Testis (tissue), 3 donors: ENCODE results near the gene GLCE. TPM values are rescaled to one million over a fixed set of nuclear protein-coding genes. Genes with fewer than 3 reads are reported as not detected.
"Not testable (repeated sequence)": the region's sequence is repeated elsewhere in the genome, so short reads cannot be mapped to it uniquely, and the experiment has no call there.

Experiments
- DNase-seq: peaks from one replicate; pipeline ENCODE4 v3.0.0-alpha.2; 2019
- H3K27ac ChIP-seq, 2 donors: fragments of 200-600 bp; sonication (generic); one replicate each; pipeline ENCODE4 v1.5.1; 2019
- H3K27me3 ChIP-seq: fragments of 200-600 bp; sonication (generic); one replicate; pipeline ENCODE4 v1.5.1; 2019
- H3K36me3 ChIP-seq: fragments of 200-600 bp; sonication (generic); one replicate; pipeline ENCODE4 v1.5.1; 2017; ENCODE audit warnings: low read depth; ENCODE audit errors: missing control alignments
- H3K4me1 ChIP-seq: fragments of 200-600 bp; sonication (generic); one replicate; pipeline ENCODE4 v1.5.1; 2019
- H3K4me3 ChIP-seq, 2 donors: fragments of 200-600 bp; sonication (generic); one replicate each; pipeline ENCODE4 v1.5.1; 2017 to 2019
- H3K9me3 ChIP-seq: fragments of 200-600 bp; sonication (generic); one replicate; pipeline ENCODE4 v1.5.1; 2017
- POLR2A ChIP-seq: fragments of 450-650 bp; IDR thresholded peaks from one replicate; pipeline ENCODE4 v1.6.1; 2017; ENCODE audit warnings: antibody characterized with exemption, mild to moderate bottlenecking, moderate library complexity
- WGBS, 2 donors: methylation state at CpG; one replicate each; pipeline ENCODE4 v1.1.5; 2018; 5-methylcytosine and 5-hydroxymethylcytosine counted together
- intact Hi-C: fragments of 100-400 bp; cut with DNase I; formaldehyde crosslinking; loops from one replicate; pipeline ENCODE4 v1.15.1; 2023; ENCODE audit warnings: low total_unique reads
- polyA plus RNA-seq: library from polyadenylated mRNA; stranded (reverse); fragments of 350-450 nt; fragmentation: Illumina TruSeq; extraction: RNeasy Lipid Tissue Mini Kit (QIAGEN cat#74804); gene quantifications from one replicate; pipeline ENCODE4 v1.2.3, GENCODE V29; 2014; ENCODE audit warnings: low read depth, low replicate concordance; ENCODE audit not compliant: insufficient read depth
- total RNA-seq, 2 donors: library from RNA; depleted of rRNA; stranded (reverse); fragments of >200 nt; gene quantifications; one replicate each; pipeline ENCODE4 v1.2.3, GENCODE V29; 2016
- TF ChIP-seq, protein P1 (sequence below), 3 experiments: fragments of 450-650 bp in 2 of 3; fragments of 200-600 bp in 1 of 3; sonication (generic) in 1 of 3; IDR thresholded peaks; one replicate each; pipeline ENCODE4 v1.5.1; 2016 to 2019; ENCODE audit warnings: antibody characterized with exemption in 3 of 3, mild to moderate bottlenecking in 2 of 3, moderate library complexity in 1 of 3

GLCE gene
- total and polyA plus RNA-seq, 3 donors from 2014 or later: 10.2 to 18.0 (median 15.5) TPM

DNA sequence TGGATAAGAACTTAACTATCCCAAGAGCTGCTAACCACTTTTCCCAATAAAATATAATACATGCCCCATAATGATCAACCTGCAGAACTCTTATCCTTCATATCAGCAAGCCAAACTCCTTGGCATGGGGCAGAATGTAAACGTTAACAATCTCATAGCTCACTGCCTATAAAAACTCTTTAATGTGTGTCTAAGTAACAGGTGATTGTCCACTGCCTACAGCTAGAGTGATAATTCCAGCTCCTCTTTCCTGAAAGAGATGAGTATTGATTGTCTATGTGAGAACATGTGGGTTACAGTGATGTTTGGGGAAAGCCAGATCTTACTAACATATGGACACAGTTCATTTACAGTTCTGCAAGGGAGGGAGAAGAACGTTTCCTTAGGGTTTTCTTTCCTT is 11.3 kb upstream of the GLCE start:
- no peak for TF ChIP-seq POLR2A
- TF ChIP-seq, protein P1, sequence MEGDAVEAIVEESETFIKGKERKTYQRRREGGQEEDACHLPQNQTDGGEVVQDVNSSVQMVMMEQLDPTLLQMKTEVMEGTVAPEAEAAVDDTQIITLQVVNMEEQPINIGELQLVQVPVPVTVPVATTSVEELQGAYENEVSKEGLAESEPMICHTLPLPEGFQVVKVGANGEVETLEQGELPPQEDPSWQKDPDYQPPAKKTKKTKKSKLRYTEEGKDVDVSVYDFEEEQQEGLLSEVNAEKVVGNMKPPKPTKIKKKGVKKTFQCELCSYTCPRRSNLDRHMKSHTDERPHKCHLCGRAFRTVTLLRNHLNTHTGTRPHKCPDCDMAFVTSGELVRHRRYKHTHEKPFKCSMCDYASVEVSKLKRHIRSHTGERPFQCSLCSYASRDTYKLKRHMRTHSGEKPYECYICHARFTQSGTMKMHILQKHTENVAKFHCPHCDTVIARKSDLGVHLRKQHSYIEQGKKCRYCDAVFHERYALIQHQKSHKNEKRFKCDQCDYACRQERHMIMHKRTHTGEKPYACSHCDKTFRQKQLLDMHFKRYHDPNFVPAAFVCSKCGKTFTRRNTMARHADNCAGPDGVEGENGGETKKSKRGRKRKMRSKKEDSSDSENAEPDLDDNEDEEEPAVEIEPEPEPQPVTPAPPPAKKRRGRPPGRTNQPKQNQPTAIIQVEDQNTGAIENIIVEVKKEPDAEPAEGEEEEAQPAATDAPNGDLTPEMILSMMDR (IDR thresholded peaks at IDR 0.05): no peak
- no peak overlapping the region for H3K27ac ChIP-seq
- 68 to 77% methylated on average over 2 of the region's 2 CpGs for WGBS, 2 donors
- DNase-seq: no peak
- H3K27me3 ChIP-seq: no peaks in the 10 kb centered on the region
- no peaks in the 10 kb centered on the region for H3K9me3 ChIP-seq
- intact Hi-C loops: loop anchor here (10.0 kb wide), 1 partner anchor 834 kb away; no protein-coding TSS in a partner anchor
- H3K4me1 ChIP-seq: no peaks in the 10 kb centered on the region
- no peak overlapping the region for H3K4me3 ChIP-seq
- H3K36me3 ChIP-seq: no peaks in the 10 kb centered on the region

DNA sequence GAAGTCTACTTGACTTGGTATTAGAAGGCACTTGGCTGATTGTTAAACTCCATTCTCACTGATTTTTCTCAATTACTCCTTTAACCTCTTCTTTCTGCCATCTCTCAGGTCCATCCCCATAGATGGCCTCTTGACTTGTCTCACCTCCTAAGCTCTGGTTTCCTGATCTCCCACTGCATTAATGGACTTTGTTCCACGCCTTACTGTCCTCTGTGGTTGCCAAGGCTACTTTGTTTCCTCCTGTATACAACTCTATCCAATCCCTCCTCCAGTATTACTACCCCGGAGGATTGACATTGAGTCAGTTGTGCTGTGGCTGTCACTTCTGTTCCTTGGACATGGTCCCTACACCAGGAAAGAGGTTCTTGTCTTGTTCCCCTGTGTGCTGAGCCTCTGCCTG is 10.6 kb upstream of the GLCE start:
- H3K9me3 ChIP-seq: no peaks in the 10 kb centered on the region
- intact Hi-C loops: loop anchor here (10.0 kb wide), 1 partner anchor 835 kb away; no protein-coding TSS in a partner anchor
- WGBS, 2 donors: 96% methylated on average over 2 of the region's 2 CpGs
- H3K27me3 ChIP-seq: no peaks in the 10 kb centered on the region
- H3K36me3 ChIP-seq: no peaks in the 10 kb centered on the region
- DNase-seq: no peak
- no peaks in the 10 kb centered on the region for H3K4me1 ChIP-seq
- no peak overlapping the region for H3K4me3 ChIP-seq
- no peak overlapping the region for H3K27ac ChIP-seq
- no peak for TF ChIP-seq POLR2A
- TF ChIP-seq, protein P1 (IDR thresholded peaks at IDR 0.05): no peak

DNA sequence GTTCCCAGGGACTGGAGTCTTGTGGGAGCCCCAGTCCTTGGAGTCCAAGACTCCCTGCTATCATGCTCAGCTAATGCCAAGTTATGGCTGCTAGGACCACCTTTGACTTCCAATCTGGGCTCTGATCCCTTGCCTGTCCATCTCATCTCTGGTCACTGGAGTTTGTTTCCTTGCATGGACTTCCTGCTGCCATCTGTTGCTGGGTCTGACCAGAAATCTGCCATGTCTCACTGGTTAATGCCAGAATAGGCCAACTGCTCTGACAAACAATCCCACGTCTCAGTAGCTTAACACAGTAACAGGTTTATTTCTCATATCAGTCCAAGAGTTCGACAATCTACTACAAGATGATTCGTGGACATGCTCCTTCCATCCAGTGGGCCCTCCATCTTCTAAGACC is 10.1 kb upstream of the GLCE start:
- Histone ChIP-seq H3K36me3 (no peaks in the 10 kb centered on the region), H3K4me1 (no peaks in the 10 kb centered on the region), H3K9me3 (no peaks in the 10 kb centered on the region), H3K4me3 (no peak overlapping the region), H3K27me3 (no peaks in the 10 kb centered on the region), H3K27ac (no peak overlapping the region)
- no peak for DNase-seq
- WGBS, 2 donors: 79 to 85% methylated on average over 3 of the region's 3 CpGs
- intact Hi-C loops: no loop called here
- TF ChIP-seq, protein P1 (IDR thresholded peaks at IDR 0.05): no peak
- TF ChIP-seq POLR2A: no peak

DNA sequence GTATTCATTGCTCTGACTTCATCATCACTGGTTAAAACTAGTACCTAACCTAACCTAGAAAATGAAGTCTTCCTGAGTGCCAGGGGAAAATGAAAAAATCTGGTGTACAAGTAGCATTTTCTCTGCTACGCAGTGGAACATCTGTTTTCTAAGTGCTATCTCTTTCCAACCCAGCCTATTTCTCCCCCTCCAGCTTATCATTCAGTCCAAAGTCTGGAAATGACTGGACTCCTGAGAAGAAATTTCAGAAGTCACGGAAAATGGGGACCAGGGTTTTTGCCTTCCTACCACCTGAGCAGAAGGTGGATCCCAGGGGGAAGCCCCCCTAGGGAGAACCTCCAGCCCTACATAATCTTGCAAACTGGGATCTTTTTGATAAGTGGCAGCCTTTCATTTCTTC is 9.6 kb upstream of the GLCE start:
- H3K4me1 ChIP-seq: no peaks in the 10 kb centered on the region
- no peak overlapping the region for H3K4me3 ChIP-seq
- TF ChIP-seq, protein P1 (IDR thresholded peaks at IDR 0.05): no peak
- TF ChIP-seq POLR2A: no peak
- intact Hi-C loops: no loop called here
- no peak for DNase-seq
- H3K27me3 ChIP-seq: no peaks in the 10 kb centered on the region
- no peaks in the 10 kb centered on the region for H3K36me3 ChIP-seq
- H3K9me3 ChIP-seq: no peaks in the 10 kb centered on the region
- no peak overlapping the region for H3K27ac ChIP-seq
- 64 to 92% methylated on average over 2 of the region's 2 CpGs for WGBS, 2 donors

DNA sequence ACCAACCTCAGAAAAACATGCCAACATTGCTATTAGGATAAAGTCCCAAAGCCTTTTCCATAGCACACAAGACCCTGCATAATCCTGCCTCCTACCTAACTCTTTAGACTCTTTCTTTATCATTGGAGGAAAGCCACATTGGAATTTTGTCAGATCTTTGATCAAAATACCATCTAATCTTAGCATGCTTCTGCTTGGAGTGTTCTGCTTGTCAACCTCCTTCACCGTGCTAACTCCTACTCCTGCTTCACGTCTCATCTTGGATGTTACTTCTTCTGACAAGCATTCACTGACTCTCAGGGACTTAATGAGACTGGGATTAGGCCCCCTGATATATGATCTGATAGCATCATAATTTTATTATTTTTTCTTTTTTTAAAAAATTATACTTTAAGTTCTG is 7.4 kb upstream of the GLCE start:
- no peaks in the 10 kb centered on the region for H3K27me3 ChIP-seq
- H3K36me3 ChIP-seq: no peaks in the 10 kb centered on the region
- H3K9me3 ChIP-seq: no peaks in the 10 kb centered on the region
- no peak overlapping the region for H3K4me3 ChIP-seq
- WGBS, 2 donors: 95% methylated on average over 2 of the region's 2 CpGs
- TF ChIP-seq, protein P1 (IDR thresholded peaks at IDR 0.05): no peak
- no peak for TF ChIP-seq POLR2A
- intact Hi-C loops: no loop called here
- H3K27ac ChIP-seq: no peak overlapping the region
- DNase-seq: no peak
- no peaks in the 10 kb centered on the region for H3K4me1 ChIP-seq

DNA sequence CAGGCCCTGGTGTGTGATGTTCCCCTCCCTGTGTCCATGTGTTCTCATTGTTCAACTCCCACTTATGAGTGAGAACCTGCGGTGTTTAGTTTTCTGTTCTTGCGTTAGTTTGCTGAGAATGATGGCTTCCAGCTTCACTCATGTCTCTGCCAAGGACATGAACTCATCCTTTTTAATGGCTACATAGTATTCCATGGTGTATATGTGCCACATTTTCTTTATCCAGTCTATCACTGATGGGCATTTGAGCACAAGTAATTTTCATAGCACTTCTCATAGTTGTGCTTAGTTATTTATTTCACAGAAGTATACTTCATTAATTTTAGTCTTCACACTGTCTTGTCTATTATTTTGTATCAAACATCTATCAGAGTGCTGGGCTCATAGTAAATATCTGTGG is 6.8 kb upstream of the GLCE start:
- H3K4me3 ChIP-seq, H3K27me3 ChIP-seq, H3K4me1 ChIP-seq, DNase-seq, H3K27ac ChIP-seq, intact Hi-C loops, H3K36me3 ChIP-seq, H3K9me3 ChIP-seq: not testable (repeated sequence)
- 94% methylated on average over 2 of the region's 2 CpGs for WGBS, 2 donors
